SKM-1 treated with dmso at 0.1 percent for 144 hours (cell line): ENCODE data around the gene FAM13B.

ENCODE experiments used
- DNase-seq: peaks from one replicate; lab custom pipeline; 2025; ENCODE audit not compliant: unreplicated experiment; lab: John Stamatoyannopoulos, UW

Gene FAM13B

GRCh38 chr5:137901011-137901817, 131.7 kb downstream of the FAM13B start:
- DNase-seq, result no peak

DNA sequence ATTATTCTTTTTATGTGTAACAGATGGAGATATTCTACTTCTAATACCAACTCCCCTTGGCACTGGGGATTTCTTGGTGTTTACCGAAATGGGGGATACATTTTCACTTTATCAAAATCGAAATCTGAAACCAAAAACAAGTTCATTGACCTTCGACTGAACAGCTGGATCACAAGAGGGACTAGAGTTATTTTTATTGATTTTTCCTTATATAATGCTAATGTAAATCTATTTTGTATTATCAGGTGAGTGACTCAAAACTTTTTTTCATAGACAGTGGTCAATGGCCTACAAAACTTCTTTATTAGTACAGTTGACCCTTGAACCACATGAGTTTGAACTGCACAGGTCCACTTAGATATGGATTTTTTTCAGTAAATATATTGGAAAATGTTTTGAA, 133.4 kb downstream of the FAM13B start:
- no peak for DNase-seq

GRCh38 chr5:137896560-137896959, 136.3 kb downstream of the FAM13B start:
- no peak for DNase-seq

DNA sequence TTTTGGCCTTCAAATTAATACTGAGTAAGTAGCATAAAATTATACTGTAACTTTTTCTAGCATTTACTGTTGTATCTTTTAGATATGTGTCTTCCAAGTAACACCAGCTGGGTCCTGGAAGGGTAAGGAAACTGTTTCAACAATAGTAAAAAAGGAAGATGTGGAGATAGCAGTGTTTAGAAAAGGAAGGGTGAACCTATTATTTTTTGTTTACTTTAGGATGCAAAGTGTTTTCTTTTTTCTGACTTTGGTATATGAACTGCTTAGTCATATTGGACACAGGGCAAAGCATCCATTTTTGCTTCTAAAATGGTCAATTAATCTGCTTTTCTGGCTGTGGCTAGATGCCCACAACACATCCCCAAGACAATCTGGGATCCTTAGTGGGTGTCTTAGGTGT, 138.3 kb downstream of the FAM13B start:
- no peak for DNase-seq

- DNase-seq, result no peak
Measured at GRCh38 chr5:137891849-137892248, 141.0 kb downstream of the FAM13B start.

DNA sequence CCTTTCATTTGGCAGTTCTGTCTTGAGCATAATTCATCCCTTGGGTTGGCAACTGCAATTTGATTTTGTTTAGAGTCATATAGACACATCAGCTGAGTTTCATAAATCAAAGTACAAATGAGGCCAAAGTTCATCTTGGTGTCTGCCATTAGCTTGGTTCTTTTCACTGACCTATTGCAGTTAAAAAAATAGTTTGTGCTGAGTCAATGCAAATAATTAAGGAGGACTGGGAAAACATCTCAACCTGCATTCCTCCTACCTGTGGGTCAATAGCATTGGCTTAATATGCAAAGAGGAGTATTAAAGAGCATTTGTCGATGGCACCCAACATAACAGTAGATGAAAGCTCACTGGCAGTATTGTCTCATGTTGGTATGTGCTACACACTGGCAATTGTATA, 142.0 kb downstream of the FAM13B start:
- DNase-seq, result no peak

GRCh38 chr5:137888863-137889759, 143.8 kb downstream of the FAM13B start, which contains the start of gene PKD2L2:
TSS of gene PKD2L2 (plus strand) at chr5:137889457. CDS start at chr5:137889492, 35 bp downstream.
- DNase-seq, result peak; percentile 79

DNA sequence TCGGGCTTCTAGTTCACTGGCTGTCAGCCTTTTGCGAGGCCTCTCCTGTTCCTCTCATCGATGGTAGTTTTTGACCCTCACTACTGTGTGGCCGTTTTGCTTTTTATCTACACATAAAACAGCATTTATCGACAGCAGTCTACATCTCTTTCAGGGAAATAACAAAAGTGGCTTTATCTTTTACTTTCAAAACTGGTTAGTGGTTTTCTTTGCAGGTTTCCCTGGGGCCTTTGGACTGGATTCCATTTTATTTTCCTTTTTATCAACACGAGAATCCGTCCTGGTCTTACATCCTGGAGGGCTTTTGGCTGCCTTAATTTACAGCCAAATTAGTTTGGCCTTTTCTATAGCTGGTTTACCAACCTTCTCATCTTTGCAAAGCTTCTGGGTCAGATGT, 144.4 kb downstream of the FAM13B start:
- DNase-seq, result no peak
